Measurements from ENCODE around the gene MRPL42. TPM values are rescaled to one million over a fixed set of nuclear protein-coding genes. Genes with fewer than 3 reads are reported as not detected.
"Not testable (repeated sequence)": the region's sequence is repeated elsewhere in the genome, so short reads cannot be mapped to it uniquely, and the experiment has no call there.

MRPL42 gene
- total RNA-seq, 2 donors from 2014 or later: 76.4 to 82.8 TPM

GRCh38 chr12:93547778-93548177 lies 80.5 kb downstream of the MRPL42 start:
- intact Hi-C loops (cut with DNase I): no loop called here

GRCh38 chr12:93549174-93549573 lies 81.9 kb downstream of the MRPL42 start:
- no peak for TF ChIP-seq CTCF (IDR thresholded peaks at IDR 0.05)

More at GRCh38 chr12:93547778-93548177, 80.5 kb downstream of the MRPL42 start:
- no peak for DNase-seq
- Histone ChIP-seq H3K27me3 (no peaks in the 10 kb centered on the region), H3K4me1 (no peaks in the 10 kb centered on the region), H3K36me3 (no peaks in the 10 kb centered on the region), H3K9me3 (no peaks in the 10 kb centered on the region), H3K9ac (ENCODE audit: low read depth in 2 of 2, low read length in 2 of 2) (no peak overlapping the region), H3K27ac (no peak overlapping the region), H3K4me3 (no peak overlapping the region)
- TF ChIP-seq CTCF (IDR thresholded peaks at IDR 0.05): no peak

DNA sequence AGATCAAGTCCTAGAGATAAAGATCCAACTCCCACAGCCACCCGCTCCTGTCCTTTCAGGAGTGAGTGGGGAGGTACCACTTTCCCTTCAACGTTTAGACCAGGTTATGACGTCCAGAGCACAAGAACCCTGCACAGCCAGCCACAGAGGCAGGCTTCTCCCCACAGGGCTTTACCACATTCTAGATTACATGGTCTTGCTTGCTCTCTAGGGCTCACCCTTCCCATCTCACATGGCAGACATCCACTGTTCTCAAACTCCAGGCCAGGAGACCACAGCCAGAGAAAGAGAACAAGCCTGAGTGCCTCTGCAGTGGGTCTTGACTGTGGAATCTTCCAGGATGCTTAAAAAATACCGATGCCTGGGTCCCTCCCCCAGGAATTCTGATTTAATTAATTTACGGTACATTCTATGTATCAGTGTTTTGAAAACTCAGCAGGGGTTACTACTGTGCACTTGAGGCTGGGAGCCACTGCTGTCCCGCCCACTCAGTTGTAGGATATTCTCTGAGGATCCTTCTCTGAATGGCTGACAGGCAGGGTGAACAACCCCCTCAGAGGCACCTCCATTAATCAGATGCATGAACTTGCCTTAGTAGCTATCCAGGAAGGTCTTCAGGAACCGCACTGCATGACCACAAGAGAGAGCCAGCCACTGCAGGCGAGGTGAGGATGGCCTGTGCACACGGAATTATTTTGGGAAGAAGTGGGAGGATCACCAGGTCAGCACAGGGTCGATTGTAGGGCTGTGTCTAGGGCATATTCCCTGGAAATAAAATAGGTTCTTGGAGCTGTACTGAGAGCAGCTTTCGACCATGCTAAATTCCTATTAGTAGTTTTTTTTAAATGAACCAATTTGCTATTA lies 83.7 kb downstream of the MRPL42 start:
- intact Hi-C loops (cut with DNase I): no loop called here

More at GRCh38 chr12:93549174-93549573, 81.9 kb downstream of the MRPL42 start:
- no peak overlapping the region for H3K27ac ChIP-seq
- no peaks in the 10 kb centered on the region for H3K9me3 ChIP-seq
- no peaks in the 10 kb centered on the region for H3K4me1 ChIP-seq
- no peaks in the 10 kb centered on the region for H3K27me3 ChIP-seq
- intact Hi-C loops (cut with DNase I): no loop called here
- no peak for DNase-seq
- H3K4me3 ChIP-seq: no peak overlapping the region
- no peak overlapping the region for H3K9ac ChIP-seq (ENCODE audit: low read depth in 2 of 2, low read length in 2 of 2)
- no peaks in the 10 kb centered on the region for H3K36me3 ChIP-seq

GRCh38 chr12:93552427-93552826 lies 85.1 kb downstream of the MRPL42 start:
- no peaks in the 10 kb centered on the region for H3K4me1 ChIP-seq
- H3K9me3 ChIP-seq: no peaks in the 10 kb centered on the region
- no peak overlapping the region for H3K9ac ChIP-seq (ENCODE audit: low read depth in 2 of 2, low read length in 2 of 2)
- H3K4me3 ChIP-seq: no peak overlapping the region
- H3K27me3 ChIP-seq: no peaks in the 10 kb centered on the region
- no peak for DNase-seq
- intact Hi-C loops (cut with DNase I): no loop called here
- no peak overlapping the region for H3K27ac ChIP-seq
- no peaks in the 10 kb centered on the region for H3K36me3 ChIP-seq
- no peak for TF ChIP-seq CTCF (IDR thresholded peaks at IDR 0.05)

More for the DNA sequence above, 83.7 kb downstream of the MRPL42 start:
- H3K9me3 ChIP-seq: no peaks in the 10 kb centered on the region
- H3K9ac ChIP-seq (ENCODE audit: low read depth in 2 of 2, low read length in 2 of 2): no peak overlapping the region
- no peak for DNase-seq
- H3K27me3 ChIP-seq: no peaks in the 10 kb centered on the region
- H3K27ac ChIP-seq: no peak overlapping the region
- no peak overlapping the region for H3K4me3 ChIP-seq
- no peaks in the 10 kb centered on the region for H3K36me3 ChIP-seq
- no peaks in the 10 kb centered on the region for H3K4me1 ChIP-seq
- no peak for TF ChIP-seq CTCF (IDR thresholded peaks at IDR 0.05)

- H3K9me3 ChIP-seq; H3K4me1 ChIP-seq; H3K27ac ChIP-seq; H3K36me3 ChIP-seq; H3K4me3 ChIP-seq; DNase-seq; H3K9ac ChIP-seq (ENCODE audit: low read depth in 2 of 2, low read length in 2 of 2); intact Hi-C loops (cut with DNase I); H3K27me3 ChIP-seq: not testable (repeated sequence)
These were observed 90.6 kb downstream of the MRPL42 start for GRCh38 chr12:93557879-93558278.

DNA sequence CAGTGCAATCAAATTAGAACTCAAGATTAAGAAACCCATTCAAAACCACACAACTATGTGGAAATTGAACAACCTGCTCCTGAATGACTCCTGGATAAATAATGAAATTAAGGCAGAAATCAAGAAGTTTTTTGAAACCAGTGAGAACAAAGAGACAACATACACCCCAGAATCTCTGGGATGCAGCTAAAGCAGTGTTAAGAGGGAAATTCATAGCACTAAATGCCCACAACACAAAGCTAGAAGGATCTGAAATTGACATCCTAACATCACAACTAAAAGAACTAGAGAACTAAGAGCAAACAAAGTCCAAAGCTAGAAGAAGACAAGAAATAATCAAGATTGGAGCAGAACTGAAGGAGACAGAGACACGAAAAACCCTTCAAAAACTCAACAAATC lies 91.4 kb downstream of the MRPL42 start:
- intact Hi-C loops (cut with DNase I); H3K4me3 ChIP-seq; H3K36me3 ChIP-seq; H3K27ac ChIP-seq; H3K4me1 ChIP-seq; DNase-seq; H3K9me3 ChIP-seq; H3K27me3 ChIP-seq; H3K9ac ChIP-seq (ENCODE audit: low read depth in 2 of 2, low read length in 2 of 2): not testable (repeated sequence)
